PC-3 (cell line): ENCODE results near the gene PLA2G2C. TPM values are rescaled to one million over a fixed set of nuclear protein-coding genes. Genes with fewer than 3 reads are reported as not detected.
A peak's percentile ranks its signal among the peaks of the same experiment; 100 is the strongest.
"Not testable (repeated sequence)": the region's sequence is repeated elsewhere in the genome, so short reads cannot be mapped to it uniquely, and the experiment has no call there.

Experiments used
- ATAC-seq: fragments of 200-7000 bp; cut with Tn5 transposase; 2 replicates; pipeline ENCODE4 v1.9.1; 2020; ENCODE audit warnings: mild to moderate bottlenecking, moderate library complexity
- BruUV-seq: library from RNA; stranded (reverse); fragments of 400-500 nt; replicated peaks from 2 replicates; lab custom pipeline; 2021; lab: Mats Ljungman, UMichigan
- CTCF ChIA-PET: fragments of 300-600 bp; sonication (Branson Sonifier 250); formaldehyde crosslinking; loops from one replicate; lab custom pipeline; 2022; ENCODE audit warnings: antibody characterized with exemption; lab: Charles Lee
- POLR2A ChIA-PET: fragments of 300-600 bp; sonication (Branson Sonifier 250); formaldehyde crosslinking; loops from one replicate; lab custom pipeline; 2022; ENCODE audit warnings: antibody characterized with exemption; ENCODE audit not compliant: unreplicated experiment; lab: Charles Lee
- DNase-seq: peaks from one replicate; pipeline ENCODE4 v3.0.0-alpha.2; 2015
- H2AFZ ChIP-seq: fragments of 300-600 bp; sonication (generic); 2 replicates; pipeline ENCODE4 v1.6.0; 2016; ENCODE audit warnings: antibody characterized with exemption, low read length
- H3F3A ChIP-seq: fragments of 300-600 bp; sonication (generic); one replicate; pipeline ENCODE4 v1.6.0; 2017; ENCODE audit warnings: antibody characterized with exemption, low read length, control low read depth, mild to moderate bottlenecking; ENCODE audit not compliant: unreplicated experiment
- H3K27ac ChIP-seq: fragments of 300-600 bp; sonication (generic); 2 replicates; pipeline ENCODE4 v1.5.1; 2016; ENCODE audit warnings: mild to moderate bottlenecking, low read length
- H3K27me3 ChIP-seq: fragments of 300-600 bp; sonication (generic); 2 replicates; pipeline ENCODE4 v1.6.1; 2016; ENCODE audit warnings: low read length, mixed read lengths
- H3K36me3 ChIP-seq: fragments of 300-600 bp; sonication (generic); 2 replicates; pipeline ENCODE4 v1.6.1; 2016; ENCODE audit warnings: low read depth, mixed run types, low read length, mixed read lengths
- H3K4me1 ChIP-seq: fragments of 300-600 bp; sonication (generic); 2 replicates; pipeline ENCODE4 v1.5.1; 2016; ENCODE audit warnings: low read length; ENCODE audit not compliant: insufficient read depth
- H3K4me2 ChIP-seq: fragments of 300-600 bp; sonication (generic); 2 replicates; pipeline ENCODE4 v1.6.0; 2016; ENCODE audit warnings: low read length
- H3K4me3 ChIP-seq: fragments of 300-600 bp; sonication (generic); 2 replicates; pipeline ENCODE4 v1.5.1; 2016; ENCODE audit warnings: mild to moderate bottlenecking, low read length, mixed read lengths
- H3K79me2 ChIP-seq: fragments of 300-600 bp; sonication (generic); 2 replicates; pipeline ENCODE4 v1.6.1; 2017; ENCODE audit warnings: low read length, mixed read lengths
- H3K9ac ChIP-seq: fragments of 300-600 bp; sonication (generic); 2 replicates; pipeline ENCODE4 v1.6.0; 2016; ENCODE audit warnings: mild to moderate bottlenecking, low read length
- H3K9me2 ChIP-seq: fragments of 300-600 bp; sonication (generic); replicated peaks from 2 replicates; pipeline ENCODE4 v1.6.1; 2016; ENCODE audit warnings: mixed run types, low read length, mixed read lengths
- H3K9me3 ChIP-seq: fragments of 300-600 bp; sonication (generic); 2 replicates; pipeline ENCODE4 v1.6.1; 2016; ENCODE audit warnings: low read length, mixed read lengths
- H4K20me1 ChIP-seq: fragments of 300-600 bp; sonication (generic); 2 replicates; pipeline ENCODE4 v1.6.1; 2016; ENCODE audit warnings: low read length, mixed read lengths
- CTCF ChIP-seq: fragments of 300-600 bp; sonication (generic); conservative IDR thresholded peaks from 2 replicates; pipeline ENCODE4 v1.5.1; 2017; ENCODE audit warnings: antibody characterized with exemption, low read depth, mild to moderate bottlenecking, low read length
- EZH2 ChIP-seq: fragments of 300-600 bp; sonication (generic); IDR thresholded peaks from one replicate; pipeline ENCODE4 v1.6.1; 2017; ENCODE audit warnings: antibody characterized with exemption, mild to moderate bottlenecking, low read length; ENCODE audit not compliant: unreplicated experiment
- EZH2phosphoT487 ChIP-seq: fragments of 300-600 bp; sonication (generic); IDR thresholded peaks from 2 replicates; pipeline ENCODE4 v1.6.1; 2018; ENCODE audit warnings: mild to moderate bottlenecking, antibody characterized with exemption, low read length, borderline replicate concordance
- intact Hi-C: fragments of 100-400 bp; cut with micrococcal nuclease; formaldehyde crosslinking; loops from 2 replicates; pipeline ENCODE4 v1.9.0; 2023
- total RNA-seq: library from RNA; depleted of rRNA; stranded (reverse); fragments of >200 nt; gene quantifications from 2 replicates; pipeline ENCODE4 v1.2.3, GENCODE V29; 2014

PLA2G2C gene
- total RNA-seq, 1 experiment from 2014 or later: not detected

DNA sequence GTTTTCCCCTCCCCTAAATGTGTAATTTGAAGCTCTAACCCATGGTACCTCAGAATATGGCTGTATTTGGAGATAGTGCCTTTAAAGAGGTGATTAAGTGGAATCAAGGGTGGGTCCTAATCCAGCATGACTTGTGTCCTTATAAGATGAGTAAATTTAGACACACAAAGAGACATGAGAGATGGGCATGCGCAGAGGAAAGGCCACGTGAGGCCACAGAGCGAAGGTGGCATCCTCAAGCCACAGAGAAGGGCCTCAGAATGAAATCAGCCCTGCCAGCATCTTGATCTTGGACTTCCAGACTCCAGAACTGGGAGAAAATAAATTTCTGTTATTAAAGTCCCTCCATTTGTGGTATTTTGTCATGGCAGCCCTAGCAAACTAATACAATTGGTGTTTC is 50.1 kb downstream of the PLA2G2C start:
- H3K4me2 ChIP-seq: 0 out of 2 replicates have a peak overlapping the region, but pooled peaks have one; percentile 19
- no peaks in the 10 kb centered on the region for H3K27me3 ChIP-seq
- ChIA-PET POLR2A (interaction anchor here (0.6 to 0.7 kb wide), 2 partner anchors 12 to 443 kb away, joined by 3 read pairs; no protein-coding TSS in a partner anchor), CTCF (no interaction called here)
- H3K9me2 ChIP-seq: no peaks in the 10 kb centered on the region
- TF ChIP-seq EZH2 (no peak), EZH2phosphoT487 (no peak), CTCF (no peak)
- ATAC-seq (no peak), DNase-seq (no peak)
- H3F3A ChIP-seq: no peaks in the 10 kb centered on the region
- no peak overlapping the region for H3K9ac ChIP-seq
- BruUV-seq: no TSS peak
- H3K4me3 ChIP-seq: no peak overlapping the region
- no peaks in the 10 kb centered on the region for H3K79me2 ChIP-seq
- intact Hi-C loops: no loop called here
- no peak overlapping the region for H2AFZ ChIP-seq
- H3K9me3 ChIP-seq: no peaks in the 10 kb centered on the region
- peaks cover 41% of the 10 kb centered on the region for H3K4me1 ChIP-seq
- no peak overlapping the region for H3K27ac ChIP-seq
- no peaks in the 10 kb centered on the region for H4K20me1 ChIP-seq
- H3K36me3 ChIP-seq: no peaks in the 10 kb centered on the region

DNA sequence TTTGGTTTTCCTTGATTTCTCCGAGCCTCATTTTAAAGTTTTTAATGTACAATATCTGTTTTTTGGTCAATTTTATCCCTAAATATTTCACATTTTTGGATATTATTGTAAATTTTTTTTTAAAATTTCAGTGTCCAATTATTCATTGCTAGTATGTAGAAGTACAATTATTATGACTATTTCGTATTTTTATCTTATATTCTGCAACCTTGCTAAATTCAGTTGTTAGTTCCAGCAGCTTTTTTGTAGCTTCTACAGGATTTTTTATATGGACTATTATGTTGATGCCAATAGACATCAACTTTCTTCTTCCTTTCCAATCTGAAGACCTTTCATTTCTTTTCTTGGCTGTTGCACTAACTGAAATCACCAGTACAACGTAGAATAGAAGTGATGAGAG is 51.3 kb downstream of the PLA2G2C start:
- CTCF ChIA-PET: no interaction called here
- Histone ChIP-seq H4K20me1 (no peaks in the 10 kb centered on the region), H3K4me1 (peaks cover 35% of the 10 kb centered on the region), H3K9me3 (no peaks in the 10 kb centered on the region), H2AFZ (no peak overlapping the region), H3K4me3 (no peak overlapping the region), H3K9me2 (no peaks in the 10 kb centered on the region), H3K9ac (no peak overlapping the region), H3K27ac (no peak overlapping the region), H3F3A (no peaks in the 10 kb centered on the region), H3K27me3 (no peaks in the 10 kb centered on the region), H3K79me2 (no peaks in the 10 kb centered on the region), H3K36me3 (no peaks in the 10 kb centered on the region), H3K4me2 (no peak overlapping the region)
- POLR2A ChIA-PET: no interaction called here
- no TSS peak for BruUV-seq
- intact Hi-C loops: no loop called here
- TF ChIP-seq EZH2 (no peak), EZH2phosphoT487 (no peak), CTCF (no peak)
- DNase-seq (no peak), ATAC-seq (no peak)

GRCh38 chr1:20130518-20130917 is 55.8 kb downstream of the PLA2G2C start:
- DNase-seq, intact Hi-C loops, H3K9me2 ChIP-seq, H3F3A ChIP-seq, H3K4me3 ChIP-seq, H3K27me3 ChIP-seq, H3K36me3 ChIP-seq, H4K20me1 ChIP-seq, H3K4me2 ChIP-seq, CTCF ChIA-PET, H3K27ac ChIP-seq, H2AFZ ChIP-seq, H3K9ac ChIP-seq, ATAC-seq, H3K79me2 ChIP-seq, POLR2A ChIA-PET, BruUV-seq, H3K9me3 ChIP-seq, H3K4me1 ChIP-seq: not testable (repeated sequence)
